DOHH2 (cell line): Measurements from ENCODE around the gene ERG.

Experiments
- H3F3A ChIP-seq: fragments of 200-600 bp; sonication (generic), shearing (Covaris generic); 2 replicates; pipeline ENCODE4 v1.6.0; 2016; ENCODE audit warnings: antibody characterized with exemption, mild to moderate bottlenecking; ENCODE audit not compliant: control insufficient read depth, insufficient read depth
- H3K27ac ChIP-seq: fragments of 200-600 bp; sonication (generic); 2 replicates; pipeline ENCODE4 v1.5.1; 2014; ENCODE audit warnings: low read depth, mild to moderate bottlenecking, low read length, moderate library complexity
- H3K27me3 ChIP-seq: fragments of 200-600 bp; sonication (generic); 2 replicates; pipeline ENCODE4 v1.6.1; 2014; ENCODE audit warnings: mild to moderate bottlenecking, low read length, mixed read lengths; ENCODE audit not compliant: control insufficient read depth
- H3K36me3 ChIP-seq: fragments of 200-600 bp; sonication (generic); 2 replicates; pipeline ENCODE4 v1.6.1; 2014; ENCODE audit warnings: mild to moderate bottlenecking, low read length, moderate library complexity, mixed read lengths; ENCODE audit not compliant: control insufficient read depth
- H3K4me1 ChIP-seq: fragments of 200-600 bp; sonication (generic); 2 replicates; pipeline ENCODE4 v1.6.1; 2014; ENCODE audit warnings: mild to moderate bottlenecking, low read length, mixed read lengths; ENCODE audit not compliant: control insufficient read depth
- H3K4me2 ChIP-seq: fragments of 200-600 bp; sonication (generic); 2 replicates; pipeline ENCODE4 v1.6.0; 2014; ENCODE audit warnings: mild to moderate bottlenecking, low read length, moderate library complexity
- H3K4me3 ChIP-seq: fragments of 200-600 bp; sonication (generic); 2 replicates; pipeline ENCODE4 v1.5.1; 2014; ENCODE audit warnings: mild to moderate bottlenecking, low read length, mixed read lengths
- H3K79me2 ChIP-seq: fragments of 200-600 bp; sonication (generic); 2 replicates; pipeline ENCODE4 v1.6.1; 2014; ENCODE audit warnings: mild to moderate bottlenecking, low read length, mixed read lengths; ENCODE audit not compliant: control insufficient read depth
- H3K9me2 ChIP-seq: fragments of 200-600 bp; sonication (generic); replicated peaks from 2 replicates; pipeline ENCODE4 v1.6.1; 2014; ENCODE audit warnings: mild to moderate bottlenecking, low read length, mixed read lengths; ENCODE audit not compliant: control insufficient read depth
- H3K9me3 ChIP-seq: fragments of 200-600 bp; sonication (generic); 2 replicates; pipeline ENCODE4 v1.6.1; 2014; ENCODE audit warnings: antibody characterized with exemption, low read length, mixed read lengths; ENCODE audit not compliant: control insufficient read depth, insufficient read depth
- H4K20me1 ChIP-seq: fragments of 200-600 bp; sonication (generic); 2 replicates; pipeline ENCODE4 v1.6.0; 2014; ENCODE audit warnings: low read depth, mild to moderate bottlenecking, antibody characterized with exemption, low read length, moderate library complexity; ENCODE audit not compliant: control insufficient read depth, insufficient read depth
- EZH2phosphoT487 ChIP-seq: fragments of 200-600 bp; sonication (generic); IDR thresholded peaks from 2 replicates; pipeline ENCODE4 v1.6.1; 2017; ENCODE audit warnings: borderline replicate concordance, mild to moderate bottlenecking, antibody characterized with exemption, low read length, moderate library complexity, mixed read lengths
- TF ChIP-seq, protein P1 (sequence below): fragments of 200-600 bp; sonication (generic); IDR thresholded peaks from one replicate; pipeline ENCODE4 v1.5.1; 2014; ENCODE audit warnings: antibody characterized with exemption, mild to moderate bottlenecking, low read depth, low read length; ENCODE audit not compliant: poor library complexity, severe bottlenecking

The ERG gene

DNA sequence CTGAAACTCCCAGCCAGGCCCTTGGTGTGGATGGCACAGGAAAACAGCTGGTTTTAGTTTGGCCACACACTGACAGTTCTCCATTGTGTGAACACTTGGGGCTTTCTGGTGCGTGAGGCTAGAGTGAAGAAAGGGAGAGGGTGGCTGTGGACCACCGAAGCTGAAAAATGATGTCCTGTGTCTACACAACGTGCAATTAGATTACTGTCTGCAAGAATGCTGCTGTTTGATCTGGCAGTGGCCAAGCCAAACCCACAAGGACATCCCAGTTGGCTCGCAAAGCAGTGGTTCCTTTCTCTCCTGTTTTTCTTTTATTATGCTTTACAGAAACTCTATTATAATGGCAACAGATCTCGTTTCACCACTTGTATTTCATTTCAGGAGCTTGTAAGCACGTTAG is 58.9 kb downstream of the ERG start:
- Histone ChIP-seq H3K36me3 (no peaks in the 10 kb centered on the region), H3K4me1 (no peaks in the 10 kb centered on the region), H3F3A (no peaks in the 10 kb centered on the region), H3K4me3 (no peak overlapping the region), H3K9me2 (no peaks in the 10 kb centered on the region), H4K20me1 (no peaks in the 10 kb centered on the region), H3K27me3 (no peaks in the 10 kb centered on the region), H3K4me2 (no peak overlapping the region), H3K79me2 (no peaks in the 10 kb centered on the region), H3K9me3 (no peaks in the 10 kb centered on the region), H3K27ac (no peak overlapping the region)
- no peak for TF ChIP-seq EZH2phosphoT487
- TF ChIP-seq, protein P1, sequence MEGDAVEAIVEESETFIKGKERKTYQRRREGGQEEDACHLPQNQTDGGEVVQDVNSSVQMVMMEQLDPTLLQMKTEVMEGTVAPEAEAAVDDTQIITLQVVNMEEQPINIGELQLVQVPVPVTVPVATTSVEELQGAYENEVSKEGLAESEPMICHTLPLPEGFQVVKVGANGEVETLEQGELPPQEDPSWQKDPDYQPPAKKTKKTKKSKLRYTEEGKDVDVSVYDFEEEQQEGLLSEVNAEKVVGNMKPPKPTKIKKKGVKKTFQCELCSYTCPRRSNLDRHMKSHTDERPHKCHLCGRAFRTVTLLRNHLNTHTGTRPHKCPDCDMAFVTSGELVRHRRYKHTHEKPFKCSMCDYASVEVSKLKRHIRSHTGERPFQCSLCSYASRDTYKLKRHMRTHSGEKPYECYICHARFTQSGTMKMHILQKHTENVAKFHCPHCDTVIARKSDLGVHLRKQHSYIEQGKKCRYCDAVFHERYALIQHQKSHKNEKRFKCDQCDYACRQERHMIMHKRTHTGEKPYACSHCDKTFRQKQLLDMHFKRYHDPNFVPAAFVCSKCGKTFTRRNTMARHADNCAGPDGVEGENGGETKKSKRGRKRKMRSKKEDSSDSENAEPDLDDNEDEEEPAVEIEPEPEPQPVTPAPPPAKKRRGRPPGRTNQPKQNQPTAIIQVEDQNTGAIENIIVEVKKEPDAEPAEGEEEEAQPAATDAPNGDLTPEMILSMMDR: no peak

DNA sequence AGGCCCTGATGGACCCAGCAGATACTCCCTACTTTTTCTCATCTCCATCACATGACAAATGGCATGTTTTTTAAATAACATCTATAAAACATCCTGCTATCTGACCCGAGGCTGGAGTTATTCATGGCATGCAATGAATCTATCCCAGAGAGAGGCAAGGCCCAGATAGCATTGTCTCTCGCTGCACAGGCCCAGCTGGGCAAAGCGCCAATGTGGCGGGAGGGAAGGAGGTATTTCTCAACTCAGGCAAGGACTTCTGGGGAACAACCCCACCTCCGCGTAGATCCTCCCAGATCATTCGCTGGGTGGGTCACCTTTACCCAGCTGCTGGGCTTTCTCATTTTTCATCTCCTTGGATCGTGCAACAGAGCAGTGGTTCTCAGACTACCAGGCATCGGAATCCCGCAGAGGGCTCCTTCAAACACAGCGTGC is 59.8 kb downstream of the ERG start:
- H3K4me2 ChIP-seq: no peak overlapping the region
- H3F3A ChIP-seq: no peaks in the 10 kb centered on the region
- TF ChIP-seq EZH2phosphoT487: no peak
- TF ChIP-seq, protein P1: no peak
- H3K9me3 ChIP-seq: no peaks in the 10 kb centered on the region
- H3K27ac ChIP-seq: no peak overlapping the region
- no peaks in the 10 kb centered on the region for H4K20me1 ChIP-seq
- H3K79me2 ChIP-seq: no peaks in the 10 kb centered on the region
- no peaks in the 10 kb centered on the region for H3K36me3 ChIP-seq
- no peaks in the 10 kb centered on the region for H3K9me2 ChIP-seq
- H3K27me3 ChIP-seq: no peaks in the 10 kb centered on the region
- no peak overlapping the region for H3K4me3 ChIP-seq
- H3K4me1 ChIP-seq: no peaks in the 10 kb centered on the region

GRCh38 chr21:38436341-38436740 is 61.9 kb downstream of the ERG start:
- no peaks in the 10 kb centered on the region for H3F3A ChIP-seq
- no peaks in the 10 kb centered on the region for H3K36me3 ChIP-seq
- H3K9me2 ChIP-seq: no peaks in the 10 kb centered on the region
- TF ChIP-seq, protein P1: no peak
- no peak for TF ChIP-seq EZH2phosphoT487
- no peak overlapping the region for H3K4me3 ChIP-seq
- no peak overlapping the region for H3K4me2 ChIP-seq
- no peaks in the 10 kb centered on the region for H3K4me1 ChIP-seq
- H3K27me3 ChIP-seq: no peaks in the 10 kb centered on the region
- no peaks in the 10 kb centered on the region for H3K9me3 ChIP-seq
- H3K79me2 ChIP-seq: no peaks in the 10 kb centered on the region
- no peaks in the 10 kb centered on the region for H4K20me1 ChIP-seq
- H3K27ac ChIP-seq: no peak overlapping the region
